H1 (cell line): ENCODE measurements around the gene STYK1. TPM values are rescaled to one million over a fixed set of nuclear protein-coding genes. Genes with fewer than 3 reads are reported as not detected.

ENCODE experiments used
- BACH1 ChIP-seq: IDR thresholded peaks from 2 replicates; pipeline ENCODE4 v1.6.1; 2012; ENCODE audit warnings: low read length, improper control_type of control experiment
- BCL11A ChIP-seq, 2 experiments: IDR thresholded peaks; one replicate each; pipeline ENCODE4 v1.6.1; 2011; ENCODE audit warnings: low read depth in 2 of 2, low read length in 2 of 2, mild to moderate bottlenecking in 2 of 2
- CBX5 ChIP-seq: fragments of 300-800, 300-1000 bp; sonication (generic); IDR thresholded peaks from 2 replicates; pipeline ENCODE4 v1.7.1; 2016; ENCODE audit warnings: antibody characterized with exemption, low read length, low read depth
- FOSL1 ChIP-seq: IDR thresholded peaks from 2 replicates; pipeline ENCODE4 v1.6.1; 2011; ENCODE audit warnings: mild to moderate bottlenecking, low read depth, low read length, moderate library complexity; ENCODE audit not compliant: insufficient read depth
- KDM5A ChIP-seq: fragments of 200-600 bp; IDR thresholded peaks from 2 replicates; pipeline ENCODE4 v1.7.1; 2012; ENCODE audit warnings: mild to moderate bottlenecking, low read length, inconsistent platforms, mixed read lengths
- RBBP5 ChIP-seq: IDR thresholded peaks from 2 replicates; pipeline ENCODE4 v1.7.1; 2012; ENCODE audit warnings: low read depth, mild to moderate bottlenecking, inconsistent platforms, low read length, moderate library complexity, borderline replicate concordance
- SP2 ChIP-seq: IDR thresholded peaks from 2 replicates; pipeline ENCODE4 v1.6.1; 2012; ENCODE audit warnings: mild to moderate bottlenecking, low read length, inconsistent platforms
- SRF ChIP-seq: IDR thresholded peaks from 2 replicates; pipeline ENCODE4 v1.6.1; 2011; ENCODE audit warnings: mild to moderate bottlenecking, low read depth, low read length, moderate library complexity
- TBP ChIP-seq: IDR thresholded peaks from 2 replicates; pipeline ENCODE4 v1.6.1; 2011; ENCODE audit warnings: low read depth, low read length, improper control_type of control experiment
- polyA plus RNA-seq, 7 experiments: library from polyadenylated mRNA; depleted of rRNA in 3 of 7; stranded (reverse) in 5 of 7; unstranded in 2 of 7; fragments of >200 nt in 5 of 7; fragments of 200-250 nt in 2 of 7; gene quantifications; 1 replicate in 5 of 7; 2 replicates in 1 of 7; 4 replicates in 1 of 7; pipeline versions ENCODE4 v1.2.1 to v1.2.3, GENCODE V29; 2011 to 2013; ENCODE audit warnings: missing spikeins in 2 of 7, mixed read lengths in 2 of 7
- total RNA-seq: library from RNA; stranded (reverse); fragmentation: NEBNext Ultra II Directional; extraction: Animal tissue kit (Norgen Biotek cat#: 25700); gene quantifications from 2 replicates; pipeline ENCODE4 v1.2.1, GENCODE V29; 2021
- TF ChIP-seq, protein P1 (sequence below): IDR thresholded peaks from 2 replicates; pipeline ENCODE4 v1.6.1; 2011; ENCODE audit warnings: low read depth, mild to moderate bottlenecking, low read length; ENCODE audit not compliant: insufficient read depth

Gene STYK1
- total and polyA plus RNA-seq, 2 of the 8 experiments (the other 6 are each of a cell fraction or from before 2014, with no cell fraction given): 0.38 to 1.1 TPM

DNA sequence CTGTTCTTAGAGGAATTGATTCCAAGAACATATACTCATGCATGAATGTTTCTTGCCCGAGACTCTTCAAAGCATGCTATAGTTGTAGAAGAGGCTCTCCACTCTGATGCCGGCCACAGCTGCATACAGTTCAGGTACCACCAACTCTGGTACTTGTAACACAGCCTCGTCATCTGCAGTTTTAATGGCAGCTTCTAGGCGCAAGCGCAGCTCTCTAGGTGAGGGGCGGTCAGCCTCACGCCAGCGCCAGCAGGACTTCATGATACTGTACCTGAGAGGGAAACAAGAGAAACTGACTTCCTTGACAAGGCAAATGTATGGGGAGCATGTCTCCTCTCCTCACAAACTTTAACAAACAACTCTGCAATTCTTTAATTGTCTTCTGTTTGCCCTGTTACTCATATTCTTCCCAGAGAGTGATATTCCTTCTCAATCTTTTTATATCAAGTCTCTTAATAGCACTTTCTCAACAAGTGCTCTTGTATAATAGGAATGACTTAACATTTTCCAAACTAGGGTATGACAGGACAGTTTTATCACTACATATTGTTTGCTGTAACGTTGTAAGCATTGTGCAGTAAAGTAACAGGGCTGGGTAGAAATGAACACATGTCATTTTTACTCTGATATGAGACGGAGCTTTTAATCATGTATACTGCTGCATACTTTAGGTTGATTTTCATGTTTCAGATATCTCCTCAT, 53.6 kb downstream of the STYK1 start (continued):
- TF ChIP-seq KDM5A (no peak), BCL11A (IDR thresholded peaks at IDR 0.05; ENCODE audit: low read depth in 2 of 2, low read length in 2 of 2) (no peak), FOSL1 (no peak), SRF (no peak), CBX5 (no peak), SP2 (no peak), BACH1 (no peak), RBBP5 (no peak), TBP (no peak)
- TF ChIP-seq, protein P1, sequence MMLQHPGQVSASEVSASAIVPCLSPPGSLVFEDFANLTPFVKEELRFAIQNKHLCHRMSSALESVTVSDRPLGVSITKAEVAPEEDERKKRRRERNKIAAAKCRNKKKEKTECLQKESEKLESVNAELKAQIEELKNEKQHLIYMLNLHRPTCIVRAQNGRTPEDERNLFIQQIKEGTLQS: no peak
